Pulmonary artery endothelial cell (primary cell): ENCODE data around the gene UBE2K. TPM values are rescaled to one million over a fixed set of nuclear protein-coding genes. Genes with fewer than 3 reads are reported as not detected.
"Not testable (repeated sequence)": the region's sequence is repeated elsewhere in the genome, so short reads cannot be mapped to it uniquely, and the experiment has no call there.

Source experiments
- DNase-seq: peaks from one replicate; pipeline ENCODE4 v3.0.0-alpha.2; 2011; ENCODE audit warnings: low read depth, low spot score
- total RNA-seq: library from RNA; depleted of rRNA; stranded (reverse); fragments of >200 nt; gene quantifications from 2 replicates; pipeline ENCODE4 v1.2.3, GENCODE V29; 2014

UBE2K gene
- total RNA-seq: 26.5 and 28.9 TPM in 2 replicates

DNA sequence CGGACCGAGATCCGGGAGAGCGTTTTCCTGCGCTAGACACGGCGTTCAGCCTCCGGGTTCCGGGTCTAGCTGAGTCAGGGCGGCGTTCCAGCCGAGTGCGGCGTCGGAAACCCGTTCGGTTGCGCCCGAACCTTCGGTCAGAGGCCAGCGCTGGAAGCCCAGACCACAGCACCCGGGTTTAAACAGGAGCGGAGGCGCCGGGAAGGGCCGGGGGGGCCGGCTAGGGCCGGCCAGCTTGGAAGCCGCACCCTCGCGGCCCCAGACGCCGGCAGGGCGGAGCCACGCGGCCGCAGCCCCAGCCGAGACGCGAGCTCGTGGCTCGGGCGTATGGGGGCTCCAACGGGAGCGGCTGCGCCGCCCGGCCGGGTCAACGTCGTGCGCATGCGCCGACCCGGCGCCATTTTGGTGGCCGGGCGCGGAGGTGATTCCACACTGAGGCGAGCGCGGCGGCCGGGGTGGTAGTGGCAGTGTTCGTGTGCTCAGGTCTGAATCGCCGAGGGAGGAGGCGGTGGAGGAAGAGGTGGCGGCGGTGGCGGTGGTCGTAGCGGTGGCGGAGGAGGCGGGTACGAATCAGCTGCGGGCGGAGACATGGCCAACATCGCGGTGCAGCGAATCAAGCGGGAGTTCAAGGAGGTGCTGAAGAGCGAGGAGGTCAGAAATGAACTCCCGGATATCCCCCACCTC lies at the start of gene UBE2K:
Gene UBE2K, plus strand, starts transcription at position 397 of the 684 bp plus-strand sequence. Its CDS starts 192 bp downstream, at position 589.
- peak; percentile 57 for DNase-seq

DNA sequence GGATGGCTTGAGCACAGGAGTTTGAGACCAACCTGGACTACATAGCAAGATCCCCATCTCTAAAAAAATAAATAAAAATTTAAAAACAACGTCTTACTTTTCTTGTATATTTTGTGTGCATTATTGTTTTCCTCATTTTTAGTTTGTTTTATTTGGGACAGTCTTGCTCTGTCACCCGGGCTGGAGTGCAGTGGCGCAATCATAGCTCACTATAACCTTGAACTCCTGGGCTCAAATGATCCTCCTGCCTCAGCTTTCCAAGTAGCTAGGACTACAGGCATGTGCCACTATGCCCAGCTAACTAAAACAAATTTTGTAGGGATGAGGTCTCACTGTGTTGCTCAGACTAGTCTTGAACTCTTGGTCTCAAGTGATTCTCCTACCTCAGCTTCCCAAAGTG lies 49.7 kb upstream of the UBE2K start:
- no peak for DNase-seq

DNA sequence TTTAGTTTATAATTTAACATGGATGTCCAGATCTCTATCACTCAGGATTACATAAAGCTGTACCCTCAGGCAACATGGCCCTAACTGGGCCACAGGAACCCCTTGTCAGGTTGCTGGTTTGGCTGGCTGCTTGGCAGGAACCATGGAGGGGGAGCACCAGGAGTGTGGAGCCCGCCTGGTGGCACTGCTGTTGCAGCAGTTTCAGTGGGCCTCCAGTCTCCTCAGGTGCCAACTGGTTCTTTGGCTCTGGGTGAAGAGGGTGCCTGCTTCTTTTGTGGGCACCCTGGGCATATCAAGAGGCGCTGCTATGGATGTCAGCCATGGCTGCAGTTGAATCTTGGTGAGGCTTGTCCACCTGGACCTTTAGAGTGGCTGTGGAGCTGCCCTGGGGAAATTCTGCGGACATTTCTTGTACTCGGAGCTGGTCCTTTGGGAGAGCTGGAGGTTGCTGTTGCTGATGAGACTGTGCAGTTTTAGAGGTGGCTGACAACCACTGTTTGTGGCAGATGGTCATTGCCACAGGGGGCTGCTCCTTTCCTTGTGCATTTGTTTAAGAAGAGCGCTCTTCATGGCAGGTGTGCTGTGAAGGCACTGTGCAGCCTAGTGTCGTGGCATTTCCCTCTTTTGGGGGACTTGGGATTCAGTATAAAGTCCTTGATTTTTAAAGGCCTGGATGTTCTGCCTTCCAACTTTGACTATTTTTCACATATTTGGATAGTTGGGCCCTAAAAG lies 48.9 kb upstream of the UBE2K start:
- DNase-seq: no peak

- DNase-seq: no peak
Observed at GRCh38 chr4:39649639-39650265, 48.2 kb upstream of the UBE2K start.

- DNase-seq: not testable (repeated sequence)
Observed at GRCh38 chr4:39651586-39651985, 46.4 kb upstream of the UBE2K start.

GRCh38 chr4:39655211-39655610 lies 42.7 kb upstream of the UBE2K start:
- DNase-seq: no peak

- no peak for DNase-seq
Observed at GRCh38 chr4:39655876-39656275, 42.1 kb upstream of the UBE2K start.

GRCh38 chr4:39656638-39657037 lies 41.3 kb upstream of the UBE2K start:
- not testable (repeated sequence) for DNase-seq

GRCh38 chr4:39657465-39657864 lies 40.5 kb upstream of the UBE2K start:
- no peak for DNase-seq

GRCh38 chr4:39658756-39659155 lies 39.2 kb upstream of the UBE2K start:
- DNase-seq: no peak

DNA sequence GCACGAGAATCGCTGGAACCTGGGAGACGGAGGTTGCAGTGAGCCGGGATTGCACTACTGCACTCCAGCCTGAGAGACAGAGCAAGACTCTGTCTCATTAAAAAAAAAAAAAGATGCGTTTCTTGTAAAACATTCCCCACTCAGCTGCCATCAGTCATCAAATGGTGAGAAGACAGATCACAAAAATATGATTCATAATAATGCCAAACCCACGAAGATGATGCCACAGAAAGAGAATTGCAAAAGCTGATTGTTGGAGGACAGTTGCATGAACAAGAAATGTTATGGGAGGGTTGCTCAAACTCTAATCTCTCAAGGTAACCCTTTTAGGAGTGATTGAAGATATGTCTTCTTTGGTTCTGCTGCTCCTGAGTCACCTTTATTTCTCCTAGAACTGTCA lies 37.9 kb upstream of the UBE2K start:
- no peak for DNase-seq

DNA sequence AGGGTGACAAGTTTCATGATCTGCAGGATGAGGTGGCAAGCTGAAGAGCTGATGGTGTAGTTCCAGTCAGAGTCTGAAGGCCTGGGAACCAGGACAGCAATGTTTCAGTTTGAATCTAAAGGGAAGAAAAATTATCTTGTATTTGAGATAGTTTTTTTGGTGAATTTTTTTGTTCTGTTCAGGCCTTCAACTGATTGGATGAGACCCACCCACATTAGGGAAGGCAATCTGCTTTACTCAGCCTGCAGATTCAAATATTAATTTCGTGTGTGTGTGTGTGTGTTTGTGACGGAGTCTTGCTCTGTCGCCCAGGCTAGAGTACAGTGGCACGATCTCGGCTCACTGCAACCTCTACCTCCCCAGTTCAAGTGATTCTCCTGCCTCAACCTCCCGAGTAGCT lies 37.2 kb upstream of the UBE2K start:
- no peak for DNase-seq

DNA sequence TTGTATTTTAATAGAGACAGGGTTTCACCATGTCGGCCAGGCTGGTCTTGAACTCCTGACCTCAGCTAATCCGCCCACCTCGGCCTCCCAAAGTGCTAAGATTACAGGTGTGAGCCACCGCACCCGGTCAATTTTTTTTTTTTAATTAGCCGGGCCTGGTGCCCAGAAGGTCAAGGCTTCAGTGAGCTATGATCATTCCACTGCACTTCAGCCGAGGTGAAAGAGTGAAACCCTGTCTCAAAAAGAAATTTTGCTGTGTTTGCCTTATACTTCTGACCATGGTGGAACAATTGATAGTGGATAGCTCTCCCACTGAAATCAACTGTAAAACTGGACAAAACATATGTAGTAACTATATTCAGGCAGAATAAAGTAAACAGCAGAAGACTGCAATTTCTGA lies 35.3 kb upstream of the UBE2K start:
- DNase-seq: no peak

DNA sequence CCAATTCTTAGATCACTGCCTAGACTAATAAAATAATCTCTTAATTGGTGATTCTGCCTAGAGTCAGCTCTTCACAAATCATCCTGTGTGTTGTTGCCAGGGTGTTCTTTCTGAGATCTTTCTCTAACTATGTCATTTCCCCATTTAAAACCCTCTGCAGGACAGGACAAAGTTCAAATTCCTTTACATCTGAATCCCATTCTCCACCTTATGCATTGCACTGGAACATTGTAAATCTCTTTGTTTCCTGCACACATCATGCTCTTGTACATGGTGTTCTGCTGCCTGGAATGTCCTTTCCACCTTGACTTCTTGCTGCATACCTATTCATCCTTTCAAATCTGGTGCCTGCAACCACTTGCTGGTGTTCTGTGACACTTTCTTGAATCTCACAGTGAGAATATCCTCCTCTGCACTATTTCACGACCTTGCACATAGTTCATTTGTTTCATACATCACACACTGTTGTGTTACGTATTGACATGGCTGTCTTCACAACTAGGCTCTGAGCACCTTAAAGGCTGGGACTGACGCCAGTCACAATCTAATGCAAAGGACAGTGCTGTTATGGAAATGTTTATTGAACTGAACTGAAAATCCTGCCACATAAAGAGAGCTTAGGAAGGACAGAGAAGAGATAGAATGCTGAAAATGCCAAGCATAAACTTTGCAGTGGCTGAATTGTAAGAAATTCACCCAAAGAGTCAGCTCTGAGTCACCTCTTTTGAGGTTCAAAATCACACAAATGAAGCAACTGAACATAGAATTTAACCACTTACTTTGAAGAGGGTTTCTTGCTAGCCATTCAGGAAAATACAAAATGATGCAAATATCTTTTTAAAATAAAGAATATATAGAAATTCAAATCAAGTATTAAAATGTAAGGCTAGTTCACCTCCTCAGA lies 32.9 kb upstream of the UBE2K start:
- no peak for DNase-seq

DNA sequence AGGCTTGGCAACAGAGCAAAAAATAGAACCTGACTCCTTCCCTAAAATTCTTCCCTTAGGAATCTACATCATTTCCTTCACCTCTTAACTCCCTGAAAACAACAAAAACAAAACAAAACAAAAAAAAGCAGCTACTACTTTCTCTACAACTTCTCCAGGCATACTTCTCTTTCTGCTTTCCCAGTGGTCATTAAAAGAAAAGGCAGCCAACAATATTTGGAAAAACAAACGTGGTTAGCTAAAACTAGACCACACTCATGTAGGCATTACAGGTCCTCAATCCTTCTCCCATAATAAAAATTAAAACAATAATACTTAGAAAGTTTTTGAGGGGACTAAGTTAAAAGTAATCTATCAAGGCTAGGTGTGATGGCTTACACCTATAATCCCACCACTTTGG lies 30.2 kb upstream of the UBE2K start:
- DNase-seq: no peak

GRCh38 chr4:39668887-39669286 lies 29.0 kb upstream of the UBE2K start:
- no peak for DNase-seq

DNA sequence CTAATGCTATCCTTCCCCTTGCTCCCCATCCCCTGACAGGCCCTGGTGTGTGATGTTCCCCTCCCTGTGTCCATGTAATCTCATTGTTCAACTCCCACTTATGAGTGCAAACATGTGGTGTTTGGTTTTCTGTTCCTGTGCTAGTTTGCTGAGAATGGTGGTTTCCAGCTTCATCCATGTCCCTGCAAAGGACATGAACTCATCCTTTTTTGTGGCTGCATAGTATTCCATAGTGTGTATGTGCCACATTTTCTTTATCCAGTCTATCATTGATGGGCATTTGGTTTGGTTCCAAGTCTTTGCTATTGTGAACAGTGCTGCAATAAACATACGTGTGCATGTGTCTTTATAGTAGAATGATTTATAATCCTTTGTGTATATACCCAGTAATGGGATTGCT lies 27.6 kb upstream of the UBE2K start:
- not testable (repeated sequence) for DNase-seq

GRCh38 chr4:39675681-39676080 lies 22.3 kb upstream of the UBE2K start:
- DNase-seq: not testable (repeated sequence)

DNA sequence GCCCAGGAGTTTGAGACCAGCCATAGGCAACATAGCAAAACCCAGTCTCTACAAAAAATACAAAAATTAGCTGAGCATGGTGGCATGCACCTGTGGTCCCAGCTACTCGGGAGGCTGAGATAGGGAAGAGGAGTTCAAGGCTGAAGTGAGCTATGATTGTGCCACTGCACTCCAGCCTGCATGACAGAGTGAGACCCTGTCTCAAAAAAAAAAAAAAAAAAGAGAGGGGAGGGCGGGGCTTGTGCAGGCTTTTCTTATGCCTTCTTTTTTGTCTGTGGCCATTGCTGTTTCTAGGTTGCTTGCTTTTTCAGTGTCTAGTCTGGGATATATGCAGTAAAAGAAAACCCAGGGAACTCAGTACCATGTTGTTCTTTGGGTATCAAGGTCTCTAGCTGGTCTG lies 16.9 kb upstream of the UBE2K start:
- not testable (repeated sequence) for DNase-seq

- DNase-seq: no peak
Observed at GRCh38 chr4:39682138-39682537, 15.8 kb upstream of the UBE2K start.

DNA sequence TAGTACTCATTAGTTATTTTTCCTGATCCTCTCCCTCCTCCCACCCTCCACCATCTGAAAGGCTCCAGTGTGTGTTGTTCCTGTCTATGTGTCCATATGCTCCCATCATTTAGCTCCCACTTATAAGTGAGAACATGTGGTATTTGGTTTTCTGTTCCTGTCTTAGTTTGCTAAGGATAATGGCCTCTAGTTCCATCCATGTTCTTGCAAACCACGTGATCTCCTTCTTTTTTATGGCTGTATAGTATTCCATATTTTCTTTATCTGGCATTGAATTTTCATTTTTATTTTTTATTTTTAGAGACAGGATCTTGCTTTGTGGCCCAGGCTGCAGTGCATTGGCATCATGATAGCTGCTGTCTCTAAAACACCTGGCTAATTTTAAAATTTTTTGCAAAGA lies 11.9 kb upstream of the UBE2K start:
- no peak for DNase-seq

GRCh38 chr4:39687014-39687413 lies 10.9 kb upstream of the UBE2K start:
- DNase-seq: no peak
